NT2/D1 (cell line): Measurements from ENCODE around the gene KRTCAP3.

Source experiments
- SUZ12 ChIP-seq: IDR thresholded peaks from 2 replicates; pipeline ENCODE4 v1.6.1; 2011; ENCODE audit not compliant: insufficient read length, insufficient read depth; ENCODE audit errors: extremely low read depth
- YY1 ChIP-seq: IDR thresholded peaks from 2 replicates; pipeline ENCODE4 v1.6.1; 2011; ENCODE audit not compliant: insufficient read length, insufficient read depth
- ZNF274 ChIP-seq: IDR thresholded peaks from 2 replicates; pipeline ENCODE4 v1.6.1; 2011; ENCODE audit warnings: mild to moderate bottlenecking, low read depth, low read length

DNA sequence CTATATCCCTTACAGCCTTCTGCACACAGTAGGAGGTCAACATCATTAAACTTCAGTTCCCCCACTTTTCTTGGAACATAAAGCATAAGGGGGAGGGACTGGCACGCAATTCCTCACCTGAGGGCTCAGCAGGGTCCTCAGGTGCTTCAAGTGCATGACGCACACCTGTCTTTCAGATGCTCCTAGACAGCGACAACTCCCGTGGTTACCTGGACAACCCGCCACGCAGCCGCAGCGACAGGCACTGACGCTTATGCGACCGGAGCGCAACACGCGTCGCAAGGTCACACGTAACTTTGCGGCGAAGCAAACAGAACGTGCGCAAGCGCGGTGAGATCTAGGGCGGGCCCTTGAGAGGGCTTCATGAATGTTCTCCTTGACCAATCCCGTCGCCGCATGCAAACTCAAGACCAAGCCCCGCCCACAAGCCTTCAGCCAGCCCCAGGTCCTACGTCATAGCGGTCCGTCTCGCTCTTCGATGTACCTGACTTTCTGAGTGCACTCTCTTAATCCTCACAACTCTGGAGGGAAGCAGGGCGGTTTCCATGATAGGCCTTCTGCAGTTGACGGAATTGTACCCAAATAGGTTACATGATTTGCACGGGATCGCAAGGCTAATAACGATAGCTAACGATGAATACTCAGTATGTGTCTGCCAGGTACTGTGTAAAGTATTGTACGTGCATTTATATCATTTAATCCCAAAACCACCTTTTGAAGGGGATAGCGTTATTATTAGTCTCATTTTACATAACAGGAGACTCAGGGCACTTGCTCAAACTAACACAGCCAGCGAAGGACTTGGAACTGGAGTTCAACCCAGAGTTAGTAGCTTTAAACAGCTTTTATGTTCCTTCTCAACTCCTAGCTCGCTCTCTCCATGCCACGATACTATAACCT lies 47.6 kb downstream of the KRTCAP3 start, which contains the start of gene IFT172:
- TF ChIP-seq YY1 (no peak), ZNF274 (no peak), SUZ12 (no peak)
